Measurements from ENCODE around the gene HCN4. TPM values are rescaled to one million over a fixed set of nuclear protein-coding genes. Genes with fewer than 3 reads are reported as not detected.

The HCN4 gene
- total RNA-seq, 1 donor from 2014 or later: 3.8 TPM

GRCh38 chr15:73333001-73333400 is 35.8 kb downstream of the HCN4 start:
- TF ChIP-seq CTCF (conservative IDR thresholded peaks at IDR 0.05): no peak
- Mint-ChIP-seq H3K4me1 (ENCODE audit: unreplicated experiment) (no peaks in the 10 kb centered on the region), H3K9me3 (no peaks in the 10 kb centered on the region), H3K36me3 (no peaks in the 10 kb centered on the region), H3K27me3 (peaks cover 4% of the 10 kb centered on the region), H3K4me3 (no peak overlapping the region), H3K27ac (no peak overlapping the region)
- no peak for DNase-seq (ENCODE audit: extremely low spot score, unreplicated experiment)

GRCh38 chr15:73331991-73332925 is 36.5 kb downstream of the HCN4 start:
- no peak overlapping the region for H3K4me3 Mint-ChIP-seq
- no peak overlapping the region for H3K27ac Mint-ChIP-seq

GRCh38 chr15:73331501-73331900 is 37.3 kb downstream of the HCN4 start:
- no peak overlapping the region for H3K4me3 Mint-ChIP-seq
- no peak overlapping the region for H3K27ac Mint-ChIP-seq
- no peaks in the 10 kb centered on the region for H3K4me1 Mint-ChIP-seq (ENCODE audit: unreplicated experiment)
- TF ChIP-seq CTCF (conservative IDR thresholded peaks at IDR 0.05): no peak
- H3K36me3 Mint-ChIP-seq: no peaks in the 10 kb centered on the region
- no peaks in the 10 kb centered on the region for H3K9me3 Mint-ChIP-seq
- no peak for DNase-seq (ENCODE audit: extremely low spot score, unreplicated experiment)
- peaks cover 2% of the 10 kb centered on the region for H3K27me3 Mint-ChIP-seq

More at GRCh38 chr15:73331991-73332925, 36.5 kb downstream of the HCN4 start:
- no peaks in the 10 kb centered on the region for H3K36me3 Mint-ChIP-seq
- peaks cover 4% of the 10 kb centered on the region for H3K27me3 Mint-ChIP-seq
- no peak for DNase-seq (ENCODE audit: extremely low spot score, unreplicated experiment)
- H3K4me1 Mint-ChIP-seq (ENCODE audit: unreplicated experiment): no peaks in the 10 kb centered on the region
- H3K9me3 Mint-ChIP-seq: no peaks in the 10 kb centered on the region
- no peak for TF ChIP-seq CTCF (conservative IDR thresholded peaks at IDR 0.05)

GRCh38 chr15:73330206-73331051 is 38.3 kb downstream of the HCN4 start:
- Mint-ChIP-seq H3K36me3 (no peaks in the 10 kb centered on the region), H3K27ac (no peak overlapping the region), H3K4me3 (no peak overlapping the region), H3K27me3 (no peaks in the 10 kb centered on the region), H3K9me3 (no peaks in the 10 kb centered on the region), H3K4me1 (ENCODE audit: unreplicated experiment) (no peaks in the 10 kb centered on the region)
- no peak for DNase-seq (ENCODE audit: extremely low spot score, unreplicated experiment)
- no peak for TF ChIP-seq CTCF (conservative IDR thresholded peaks at IDR 0.05)

GRCh38 chr15:73329501-73330200 is 39.1 kb downstream of the HCN4 start:
- Mint-ChIP-seq H3K27me3 (no peaks in the 10 kb centered on the region), H3K36me3 (no peaks in the 10 kb centered on the region), H3K4me1 (ENCODE audit: unreplicated experiment) (no peaks in the 10 kb centered on the region), H3K27ac (no peak overlapping the region), H3K4me3 (no peak overlapping the region), H3K9me3 (no peaks in the 10 kb centered on the region)
- TF ChIP-seq CTCF (conservative IDR thresholded peaks at IDR 0.05): no peak
- no peak for DNase-seq (ENCODE audit: extremely low spot score, unreplicated experiment)
